Gastroesophageal sphincter (tissue), 4 donors: ENCODE results near the gene OR6B1. TPM values are rescaled to one million over a fixed set of nuclear protein-coding genes. Genes with fewer than 3 reads are reported as not detected.

Experiments
- ATAC-seq: fragments of 150-250 bp; one replicate; pipeline ENCODE4 v1.9.1; 2016; ENCODE audit warnings: mild to moderate bottlenecking, moderate library complexity
- H3K27ac ChIP-seq, 4 donors: fragments of 200-600 bp; sonication (generic) in 3 of 4; 1 replicate in 3 of 4; 2 replicates in 1 of 4; pipeline ENCODE4 v1.5.1; 2016 to 2019
- H3K27me3 ChIP-seq: fragments of 200-600 bp; sonication (generic); one replicate; pipeline ENCODE4 v1.5.1; 2019
- H3K36me3 ChIP-seq, 2 donors: fragments of 200-600 bp; sonication (generic); one replicate each; pipeline ENCODE4 v1.5.1; 2019; ENCODE audit warnings: control low read depth in 1 of 2
- H3K4me1 ChIP-seq, 3 donors: fragments of 200-600 bp; sonication (generic); 1 replicate in 2 of 3; 2 replicates in 1 of 3; pipeline ENCODE4 v1.5.1; 2016 to 2019; ENCODE audit warnings: control low read depth in 2 of 3
- H3K4me3 ChIP-seq, 2 donors: fragments of 200-600 bp; sonication (generic); one replicate each; pipeline ENCODE4 v1.5.1; 2019; ENCODE audit warnings: mild to moderate bottlenecking in 1 of 2, moderate library complexity in 1 of 2
- H3K9me3 ChIP-seq, 3 donors: fragments of 200-600 bp; sonication (generic); one replicate each; pipeline ENCODE4 v1.5.1; 2017 to 2019; ENCODE audit warnings: control low read depth in 2 of 3
- EP300 ChIP-seq: sonication (generic); formaldehyde crosslinking; IDR thresholded peaks from one replicate; pipeline ENCODE4 v1.6.1; 2017; ENCODE audit warnings: antibody characterized with exemption, mild to moderate bottlenecking
- POLR2A ChIP-seq, 2 donors: fragments of 450-650 bp; IDR thresholded peaks; one replicate each; pipeline ENCODE4 v1.6.1; 2017; ENCODE audit warnings: antibody characterized with exemption in 2 of 2, mild to moderate bottlenecking in 2 of 2, moderate library complexity in 1 of 2
- POLR2AphosphoS5 ChIP-seq: sonication (generic); formaldehyde crosslinking; IDR thresholded peaks from one replicate; pipeline ENCODE4 v1.6.1; 2017; ENCODE audit warnings: antibody characterized with exemption
- WGBS, 2 donors: methylation state at CpG; one replicate each; pipeline ENCODE4 v1.1.5; 2018; ENCODE audit warnings: low coverage in 1 of 2; 5-methylcytosine and 5-hydroxymethylcytosine counted together
- total RNA-seq, 4 donors: library from RNA; depleted of rRNA; stranded (reverse); fragments of >200 nt; gene quantifications; one replicate each; pipeline ENCODE4 v1.1.0, GENCODE V29; 2016
- TF ChIP-seq, protein P1 (sequence below), 4 experiments: fragments of 200-600 bp in 2 of 4; fragments of 450-650 bp in 2 of 4; sonication (generic) in 1 of 4; IDR thresholded peaks; one replicate each; pipeline ENCODE4 v1.5.1; 2017 to 2019; ENCODE audit warnings: antibody characterized with exemption in 4 of 4, mild to moderate bottlenecking in 2 of 4, moderate library complexity in 2 of 4

The OR6B1 gene
- total RNA-seq, 4 donors from 2014 or later = not detected

DNA sequence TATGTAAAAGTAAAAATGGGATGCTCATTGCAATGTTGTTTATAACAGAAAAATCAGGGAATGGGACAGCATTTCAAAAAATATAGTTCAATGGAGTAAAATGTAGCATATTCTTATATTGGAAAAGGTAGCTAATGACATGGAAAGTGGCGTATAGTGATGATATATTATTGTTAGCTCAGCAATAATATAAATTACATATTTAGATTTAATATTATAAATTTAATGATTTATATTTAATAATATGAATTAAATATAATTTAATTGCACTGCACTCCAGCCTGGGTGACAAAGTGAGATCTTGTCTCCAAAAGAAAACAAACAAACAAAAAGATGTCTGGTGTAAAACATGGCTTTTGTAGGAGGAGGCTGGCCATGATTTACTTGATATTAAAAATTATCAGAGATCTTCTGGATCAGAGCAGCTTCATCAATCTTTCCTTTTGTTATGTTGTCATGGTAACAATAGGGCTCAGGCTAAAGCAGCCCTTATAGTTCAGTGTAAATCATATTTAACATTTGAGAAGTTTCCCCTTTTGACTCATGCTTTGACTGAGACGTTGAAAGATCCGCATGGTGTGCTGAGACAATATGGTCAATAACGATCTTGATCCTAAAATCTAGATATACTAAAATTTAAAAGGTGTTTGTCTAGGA lies 23.2 kb downstream of the OR6B1 start:
- WGBS, 2 donors = 70 to 87% methylated on average over 4 of the region's 4 CpGs
- no peaks in the 10 kb centered on the region for H3K36me3 ChIP-seq
- no peaks in the 10 kb centered on the region for H3K9me3 ChIP-seq
- H3K4me1 ChIP-seq = no peaks in the 10 kb centered on the region
- no peak for ATAC-seq
- no peak overlapping the region for H3K4me3 ChIP-seq
- no peak overlapping the region for H3K27ac ChIP-seq
- H3K27me3 ChIP-seq = no peaks in the 10 kb centered on the region
- no peak for TF ChIP-seq EP300
- TF ChIP-seq, protein P1, sequence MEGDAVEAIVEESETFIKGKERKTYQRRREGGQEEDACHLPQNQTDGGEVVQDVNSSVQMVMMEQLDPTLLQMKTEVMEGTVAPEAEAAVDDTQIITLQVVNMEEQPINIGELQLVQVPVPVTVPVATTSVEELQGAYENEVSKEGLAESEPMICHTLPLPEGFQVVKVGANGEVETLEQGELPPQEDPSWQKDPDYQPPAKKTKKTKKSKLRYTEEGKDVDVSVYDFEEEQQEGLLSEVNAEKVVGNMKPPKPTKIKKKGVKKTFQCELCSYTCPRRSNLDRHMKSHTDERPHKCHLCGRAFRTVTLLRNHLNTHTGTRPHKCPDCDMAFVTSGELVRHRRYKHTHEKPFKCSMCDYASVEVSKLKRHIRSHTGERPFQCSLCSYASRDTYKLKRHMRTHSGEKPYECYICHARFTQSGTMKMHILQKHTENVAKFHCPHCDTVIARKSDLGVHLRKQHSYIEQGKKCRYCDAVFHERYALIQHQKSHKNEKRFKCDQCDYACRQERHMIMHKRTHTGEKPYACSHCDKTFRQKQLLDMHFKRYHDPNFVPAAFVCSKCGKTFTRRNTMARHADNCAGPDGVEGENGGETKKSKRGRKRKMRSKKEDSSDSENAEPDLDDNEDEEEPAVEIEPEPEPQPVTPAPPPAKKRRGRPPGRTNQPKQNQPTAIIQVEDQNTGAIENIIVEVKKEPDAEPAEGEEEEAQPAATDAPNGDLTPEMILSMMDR (IDR thresholded peaks at IDR 0.05) = no peak
- TF ChIP-seq POLR2A (IDR thresholded peaks at IDR 0.05) = no peak

DNA sequence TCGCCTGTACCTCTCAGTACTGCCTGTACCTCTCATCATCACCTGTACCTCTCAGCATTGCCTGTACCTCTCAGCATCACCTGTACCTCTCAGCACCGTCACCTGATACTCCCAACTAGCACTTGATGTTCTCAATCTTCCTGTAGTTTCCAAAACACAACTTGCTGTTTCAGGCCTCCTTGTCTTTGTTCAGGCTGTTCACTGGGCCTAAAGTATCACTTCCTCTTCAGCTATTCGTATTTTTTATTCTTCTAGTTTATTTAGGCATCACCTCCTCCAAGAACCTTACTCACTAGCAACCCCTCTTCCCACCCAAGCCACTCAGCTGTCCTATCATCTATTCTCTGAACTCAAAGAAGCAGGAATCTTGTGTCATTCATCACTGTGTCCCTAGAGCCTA lies 24.1 kb downstream of the OR6B1 start:
- ATAC-seq = no peak
- no peak overlapping the region for H3K4me3 ChIP-seq
- no peaks in the 10 kb centered on the region for H3K9me3 ChIP-seq
- TF ChIP-seq EP300 (no peak), POLR2A (IDR thresholded peaks at IDR 0.05) (no peak), POLR2AphosphoS5 (no peak)
- TF ChIP-seq, protein P1 (IDR thresholded peaks at IDR 0.05) = no peak
- H3K4me1 ChIP-seq = no peaks in the 10 kb centered on the region
- H3K36me3 ChIP-seq = no peaks in the 10 kb centered on the region
- WGBS, 2 donors = 72 to 85% methylated on average over 3 of the region's 3 CpGs
- H3K27me3 ChIP-seq = no peaks in the 10 kb centered on the region
- no peak overlapping the region for H3K27ac ChIP-seq

DNA sequence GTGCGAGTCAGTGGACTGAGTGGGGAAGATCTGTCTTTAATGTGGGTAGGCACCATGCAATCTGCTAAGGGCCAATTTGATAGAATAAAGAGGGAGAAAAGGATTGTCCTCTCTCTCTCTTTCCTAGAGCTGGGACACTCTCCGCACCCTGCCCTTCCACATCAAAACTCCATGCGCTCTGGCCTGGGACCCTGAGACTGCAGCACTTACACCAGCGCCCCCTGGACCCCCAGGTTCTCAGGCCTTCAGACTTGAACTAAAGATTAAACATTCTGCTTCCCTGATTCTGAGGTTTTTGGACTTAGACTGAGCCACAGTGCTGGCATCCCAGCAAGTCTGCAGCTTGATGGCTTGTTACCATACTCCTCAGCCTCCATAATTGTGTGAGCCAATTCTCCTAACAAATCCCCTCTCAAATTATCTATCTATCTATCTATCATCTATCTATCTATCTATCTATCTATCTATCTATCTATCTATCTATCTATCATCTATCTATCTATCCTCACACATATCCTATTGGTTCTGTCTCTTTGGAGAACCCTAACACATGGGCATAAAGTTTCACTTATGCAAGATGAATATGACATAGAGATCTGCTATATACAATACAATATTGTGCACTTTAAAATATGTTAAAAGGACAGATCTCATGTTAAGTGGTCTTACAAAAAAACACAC lies 26.2 kb downstream of the OR6B1 start:
- Histone ChIP-seq H3K9me3 (no peaks in the 10 kb centered on the region), H3K36me3 (no peaks in the 10 kb centered on the region), H3K4me1 (no peaks in the 10 kb centered on the region), H3K27ac (no peak overlapping the region), H3K27me3 (no peaks in the 10 kb centered on the region), H3K4me3 (no peak overlapping the region)
- 75 to 77% methylated on average over 1 to 3 of the region's 4 CpGs for WGBS, 2 donors
- no peak for ATAC-seq
- TF ChIP-seq, protein P1 (IDR thresholded peaks at IDR 0.05) = no peak
- no peak for TF ChIP-seq POLR2AphosphoS5
- no peak for TF ChIP-seq EP300
- TF ChIP-seq POLR2A (IDR thresholded peaks at IDR 0.05) = no peak

DNA sequence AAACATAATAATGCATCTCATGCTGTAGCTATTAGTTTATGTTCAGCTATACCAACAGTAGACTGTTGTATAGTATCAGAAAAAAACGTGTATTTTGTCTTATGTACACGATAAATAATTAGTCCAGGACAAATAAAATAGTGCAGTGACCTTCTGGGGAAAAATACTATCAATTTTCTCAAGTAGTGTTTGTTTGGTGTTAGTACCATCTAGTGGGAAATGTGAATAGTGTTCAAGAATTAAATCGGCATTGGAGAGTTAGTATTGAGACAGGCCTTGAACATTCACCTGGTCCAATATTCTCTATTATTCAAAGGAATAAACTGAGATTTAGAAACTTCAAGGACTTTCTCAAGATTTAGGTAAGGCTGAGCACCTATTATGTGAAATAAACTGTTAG lies 26.9 kb downstream of the OR6B1 start:
- Histone ChIP-seq H3K27me3 (no peaks in the 10 kb centered on the region), H3K36me3 (no peaks in the 10 kb centered on the region), H3K4me1 (no peaks in the 10 kb centered on the region), H3K9me3 (no peaks in the 10 kb centered on the region), H3K27ac (no peak overlapping the region), H3K4me3 (no peak overlapping the region)
- 2 to 10% methylated on average over 3 of the region's 3 CpGs for WGBS, 2 donors
- ATAC-seq = no peak
- TF ChIP-seq POLR2AphosphoS5 (no peak), POLR2A (IDR thresholded peaks at IDR 0.05) (no peak)
- TF ChIP-seq, protein P1 (IDR thresholded peaks at IDR 0.05) = peak; percentile 22 to 57 (median 45)

DNA sequence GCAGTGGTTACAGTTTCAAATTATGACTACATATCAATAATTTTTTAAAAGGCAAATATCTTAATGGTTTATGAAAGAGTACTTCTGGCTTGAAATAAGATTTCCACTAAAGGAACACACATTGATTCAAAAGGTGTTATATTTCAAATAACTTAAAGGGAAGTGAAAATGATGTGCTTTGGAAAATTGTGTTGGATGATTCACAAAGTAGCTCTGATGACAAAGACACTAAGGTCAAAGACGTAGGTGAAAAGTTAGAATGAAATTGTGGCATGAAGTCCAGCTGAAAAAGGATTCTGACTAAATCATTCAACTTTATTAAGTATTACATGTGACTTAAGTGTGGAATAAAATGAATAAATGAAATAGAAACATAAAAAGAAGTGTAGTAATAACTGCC lies 27.9 kb downstream of the OR6B1 start:
- WGBS, 2 donors = 54 to 64% methylated on average over 1 of the region's 1 CpG
- no peak overlapping the region for H3K27ac ChIP-seq
- H3K27me3 ChIP-seq = no peaks in the 10 kb centered on the region
- no peaks in the 10 kb centered on the region for H3K9me3 ChIP-seq
- no peak for ATAC-seq
- no peaks in the 10 kb centered on the region for H3K36me3 ChIP-seq
- no peaks in the 10 kb centered on the region for H3K4me1 ChIP-seq
- no peak for TF ChIP-seq POLR2AphosphoS5
- TF ChIP-seq, protein P1 (IDR thresholded peaks at IDR 0.05) = no peak
- TF ChIP-seq EP300 = no peak
- no peak for TF ChIP-seq POLR2A (IDR thresholded peaks at IDR 0.05)
- H3K4me3 ChIP-seq = no peak overlapping the region
